Vagina (tissue), 2 donors: ENCODE measurements around the gene CADPS2. TPM values are rescaled to one million over a fixed set of nuclear protein-coding genes. Genes with fewer than 3 reads are reported as not detected.

Source experiments
- DNase-seq, 2 donors: peaks; one replicate each; pipeline ENCODE4 v3.0.0-alpha.2; 2017; ENCODE audit errors: extremely low spot score in 2 of 2
- H3K27ac ChIP-seq: fragments of 200-600 bp; sonication (generic); one replicate; pipeline ENCODE4 v1.5.1; 2019
- H3K27me3 ChIP-seq: fragments of 200-600 bp; sonication (generic); one replicate; pipeline ENCODE4 v1.5.1; 2019
- H3K36me3 ChIP-seq, 2 donors: fragments of 200-600 bp; sonication (generic); one replicate each; pipeline ENCODE4 v1.5.1; 2017 to 2019
- H3K4me1 ChIP-seq: fragments of 200-600 bp; sonication (generic); one replicate; pipeline ENCODE4 v1.5.1; 2019
- H3K4me3 ChIP-seq, 2 donors: fragments of 200-600 bp; sonication (generic); 1 replicate in 1 of 2; 2 replicates in 1 of 2; pipeline ENCODE4 v1.5.1; 2016 to 2019
- H3K9me3 ChIP-seq: fragments of 200-600 bp; sonication (generic); one replicate; pipeline ENCODE4 v1.5.1; 2019
- CTCF ChIP-seq, 3 experiments: fragments of 450-650 bp in 2 of 3; fragments of 200-600 bp in 1 of 3; sonication (generic) in 1 of 3; IDR thresholded peaks; one replicate each; pipeline ENCODE4 v1.5.1; 2017 to 2019; ENCODE audit warnings: antibody characterized with exemption in 3 of 3, mild to moderate bottlenecking in 2 of 3, moderate library complexity in 2 of 3
- POLR2A ChIP-seq, 2 donors: fragments of 450-650 bp; IDR thresholded peaks; one replicate each; pipeline ENCODE4 v1.6.1; 2017; ENCODE audit warnings: antibody characterized with exemption in 2 of 2, mild to moderate bottlenecking in 2 of 2, moderate library complexity in 2 of 2
- POLR2AphosphoS5 ChIP-seq, 2 donors: sonication (generic); formaldehyde crosslinking; IDR thresholded peaks; one replicate each; pipeline ENCODE4 v1.9.0; 2017; ENCODE audit warnings: antibody characterized with exemption in 2 of 2, mild to moderate bottlenecking in 2 of 2, low read depth in 1 of 2; ENCODE audit not compliant: insufficient read depth in 1 of 2
- intact Hi-C: fragments of 100-400 bp; cut with DNase I; formaldehyde crosslinking; loops from one replicate; pipeline ENCODE4 v1.15.1; 2023
- total RNA-seq: library from RNA; depleted of rRNA; stranded (reverse); fragments of >200 nt; gene quantifications from one replicate; pipeline ENCODE4 v1.2.3, GENCODE V29; 2016

Gene CADPS2
- total RNA-seq, 1 donor from 2014 or later = 25.5 TPM

GRCh38 chr7:122467661-122468449 is 418.4 kb downstream of the CADPS2 start:
- H3K27ac ChIP-seq = no peak overlapping the region
- no peak overlapping the region for H3K4me3 ChIP-seq
- intact Hi-C loops = no loop called here
- H3K36me3 ChIP-seq = no peaks in the 10 kb centered on the region
- no peaks in the 10 kb centered on the region for H3K4me1 ChIP-seq
- TF ChIP-seq POLR2AphosphoS5 (IDR thresholded peaks at IDR 0.05; ENCODE audit: insufficient read depth in 1 of 2, low read depth in 1 of 2) (no peak), CTCF (IDR thresholded peaks at IDR 0.05) (no peak), POLR2A (IDR thresholded peaks at IDR 0.05) (no peak)
- no peak for DNase-seq
- H3K27me3 ChIP-seq = no peaks in the 10 kb centered on the region
- no peaks in the 10 kb centered on the region for H3K9me3 ChIP-seq

- Histone ChIP-seq H3K27me3 (no peaks in the 10 kb centered on the region), H3K36me3 (no peaks in the 10 kb centered on the region), H3K4me1 (no peaks in the 10 kb centered on the region), H3K27ac (no peak overlapping the region), H3K4me3 (no peak overlapping the region), H3K9me3 (no peaks in the 10 kb centered on the region)
- no peak for DNase-seq
- intact Hi-C loops = no loop called here
- TF ChIP-seq POLR2AphosphoS5 (IDR thresholded peaks at IDR 0.05; ENCODE audit: insufficient read depth in 1 of 2, low read depth in 1 of 2) (no peak), POLR2A (IDR thresholded peaks at IDR 0.05) (no peak), CTCF (IDR thresholded peaks at IDR 0.05) (no peak)
Observed at GRCh38 chr7:122465296-122465695, 421.0 kb downstream of the CADPS2 start.

- no peak for DNase-seq
- Histone ChIP-seq H3K9me3 (no peaks in the 10 kb centered on the region), H3K27me3 (no peaks in the 10 kb centered on the region), H3K4me3 (no peak overlapping the region), H3K27ac (no peak overlapping the region), H3K4me1 (no peaks in the 10 kb centered on the region), H3K36me3 (no peaks in the 10 kb centered on the region)
- TF ChIP-seq POLR2A (IDR thresholded peaks at IDR 0.05) (no peak), POLR2AphosphoS5 (IDR thresholded peaks at IDR 0.05; ENCODE audit: insufficient read depth in 1 of 2, low read depth in 1 of 2) (no peak), CTCF (IDR thresholded peaks at IDR 0.05) (no peak)
- intact Hi-C loops = no loop called here
Observed at GRCh38 chr7:122463631-122464030, 422.6 kb downstream of the CADPS2 start.

- Histone ChIP-seq H3K36me3 (no peaks in the 10 kb centered on the region), H3K27ac (no peak overlapping the region), H3K9me3 (no peaks in the 10 kb centered on the region), H3K27me3 (no peaks in the 10 kb centered on the region), H3K4me3 (no peak overlapping the region), H3K4me1 (no peaks in the 10 kb centered on the region)
- no peak for DNase-seq
- no peak for TF ChIP-seq POLR2A (IDR thresholded peaks at IDR 0.05)
- TF ChIP-seq CTCF (IDR thresholded peaks at IDR 0.05) = no peak
- TF ChIP-seq POLR2AphosphoS5 (IDR thresholded peaks at IDR 0.05; ENCODE audit: insufficient read depth in 1 of 2, low read depth in 1 of 2) = no peak
- intact Hi-C loops = no loop called here
Observed at GRCh38 chr7:122460936-122461335, 425.3 kb downstream of the CADPS2 start.

GRCh38 chr7:122457969-122458368 is 428.3 kb downstream of the CADPS2 start:
- DNase-seq = no peak
- Histone ChIP-seq H3K27ac (no peak overlapping the region), H3K4me1 (no peaks in the 10 kb centered on the region), H3K27me3 (no peaks in the 10 kb centered on the region), H3K4me3 (no peak overlapping the region), H3K36me3 (no peaks in the 10 kb centered on the region), H3K9me3 (no peaks in the 10 kb centered on the region)
- TF ChIP-seq POLR2AphosphoS5 (IDR thresholded peaks at IDR 0.05; ENCODE audit: insufficient read depth in 1 of 2, low read depth in 1 of 2) (no peak), POLR2A (IDR thresholded peaks at IDR 0.05) (no peak), CTCF (IDR thresholded peaks at IDR 0.05) (no peak)
- intact Hi-C loops = no loop called here
